ENCODE results near the gene CNTNAP2. TPM values are rescaled to one million over a fixed set of nuclear protein-coding genes. Genes with fewer than 3 reads are reported as not detected.

The CNTNAP2 gene
- total RNA-seq, 1 donor = under 0.01 TPM

DNA sequence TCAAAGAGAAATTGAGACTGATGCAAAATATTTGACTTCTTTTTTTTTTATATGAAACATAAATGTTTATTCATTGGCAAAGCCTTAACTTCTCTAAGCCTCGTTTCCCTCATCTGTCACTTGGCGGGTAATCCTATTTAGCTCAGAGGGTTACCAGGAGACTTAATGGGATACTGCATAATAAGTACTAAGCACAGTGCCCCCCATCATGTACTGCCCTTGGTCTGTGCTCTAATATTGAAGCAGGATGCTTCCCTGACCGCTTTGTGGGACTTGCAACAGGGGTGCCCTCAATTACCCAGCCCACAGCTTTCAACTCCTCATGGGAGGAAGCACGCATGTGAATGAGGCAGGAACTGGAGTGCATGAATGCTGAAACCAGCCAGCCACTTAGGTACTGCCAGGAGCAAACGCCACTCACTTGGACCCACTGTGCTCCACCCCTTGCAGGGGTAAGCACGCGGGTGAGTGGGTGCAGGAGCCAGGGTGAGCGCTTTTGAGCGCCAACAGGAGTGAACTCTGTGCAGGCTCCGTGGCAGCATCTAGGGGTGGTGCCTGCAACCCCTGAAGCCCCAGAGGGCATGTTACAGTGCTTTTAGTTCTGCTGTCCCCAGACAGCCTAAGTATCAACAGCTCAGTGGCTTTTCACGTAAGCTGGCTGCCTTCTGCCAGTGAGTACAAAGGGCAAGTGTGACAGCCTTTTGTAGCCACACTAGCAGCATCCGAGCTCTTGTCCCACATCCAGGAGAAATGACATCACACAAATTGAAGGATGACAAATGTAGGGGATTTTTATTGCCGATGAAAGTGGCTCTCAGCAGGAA is 2264.2 kb downstream of the CNTNAP2 start:
- TF ChIP-seq, protein P1, sequence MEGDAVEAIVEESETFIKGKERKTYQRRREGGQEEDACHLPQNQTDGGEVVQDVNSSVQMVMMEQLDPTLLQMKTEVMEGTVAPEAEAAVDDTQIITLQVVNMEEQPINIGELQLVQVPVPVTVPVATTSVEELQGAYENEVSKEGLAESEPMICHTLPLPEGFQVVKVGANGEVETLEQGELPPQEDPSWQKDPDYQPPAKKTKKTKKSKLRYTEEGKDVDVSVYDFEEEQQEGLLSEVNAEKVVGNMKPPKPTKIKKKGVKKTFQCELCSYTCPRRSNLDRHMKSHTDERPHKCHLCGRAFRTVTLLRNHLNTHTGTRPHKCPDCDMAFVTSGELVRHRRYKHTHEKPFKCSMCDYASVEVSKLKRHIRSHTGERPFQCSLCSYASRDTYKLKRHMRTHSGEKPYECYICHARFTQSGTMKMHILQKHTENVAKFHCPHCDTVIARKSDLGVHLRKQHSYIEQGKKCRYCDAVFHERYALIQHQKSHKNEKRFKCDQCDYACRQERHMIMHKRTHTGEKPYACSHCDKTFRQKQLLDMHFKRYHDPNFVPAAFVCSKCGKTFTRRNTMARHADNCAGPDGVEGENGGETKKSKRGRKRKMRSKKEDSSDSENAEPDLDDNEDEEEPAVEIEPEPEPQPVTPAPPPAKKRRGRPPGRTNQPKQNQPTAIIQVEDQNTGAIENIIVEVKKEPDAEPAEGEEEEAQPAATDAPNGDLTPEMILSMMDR (IDR thresholded peaks at IDR 0.05; ENCODE audit: insufficient read depth, low read length) = no peak

DNA sequence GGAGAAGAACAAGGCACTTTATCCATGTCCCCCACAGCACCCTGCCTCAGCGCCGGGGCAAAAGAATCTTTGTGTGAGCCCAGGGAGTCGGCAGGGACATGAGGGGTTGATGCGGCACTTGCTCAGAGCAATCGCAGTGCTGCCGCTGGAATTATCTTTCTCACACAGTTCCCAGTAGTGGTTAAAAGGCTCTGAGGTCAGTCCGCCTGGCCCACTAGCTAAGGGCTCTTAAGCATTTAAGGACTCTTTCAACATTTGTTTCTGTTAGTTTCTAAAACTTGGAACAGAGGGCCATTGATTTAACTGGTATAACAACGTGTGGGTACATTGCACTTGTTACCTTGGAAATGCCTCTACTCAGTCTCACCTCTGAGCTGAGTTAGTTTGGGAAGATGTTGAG is 2266.0 kb downstream of the CNTNAP2 start:
- DNase-seq (ENCODE audit: low read depth) = no peak

More for the DNA sequence above, 2264.2 kb downstream of the CNTNAP2 start:
- H3K4me3 ChIP-seq (ENCODE audit: low read depth, low read length) = no peak overlapping the region
- DNase-seq (ENCODE audit: low read depth) = no peak

DNA sequence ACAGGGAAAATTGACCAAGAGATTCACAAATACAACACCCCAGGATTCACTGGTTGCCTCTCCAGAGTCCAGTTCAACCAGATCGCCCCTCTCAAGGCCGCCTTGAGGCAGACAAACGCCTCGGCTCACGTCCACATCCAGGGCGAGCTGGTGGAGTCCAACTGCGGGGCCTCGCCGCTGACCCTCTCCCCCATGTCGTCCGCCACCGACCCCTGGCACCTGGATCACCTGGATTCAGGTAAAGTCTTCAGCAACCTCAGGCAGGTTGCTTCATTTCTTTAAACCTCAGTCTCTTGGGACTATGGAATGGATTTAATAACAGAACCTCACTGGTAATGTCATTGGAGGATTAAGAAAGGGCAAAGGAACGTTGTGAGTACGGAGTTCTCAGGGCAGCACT is 2267.1 kb downstream of the CNTNAP2 start:
- no peak for DNase-seq (ENCODE audit: low read depth)
- no peak overlapping the region for H3K4me3 ChIP-seq (ENCODE audit: low read depth, low read length)

More for the DNA sequence above, 2266.0 kb downstream of the CNTNAP2 start:
- TF ChIP-seq, protein P1 (IDR thresholded peaks at IDR 0.05; ENCODE audit: insufficient read depth, low read length) = no peak
- H3K4me3 ChIP-seq (ENCODE audit: low read depth, low read length) = no peak overlapping the region

DNA sequence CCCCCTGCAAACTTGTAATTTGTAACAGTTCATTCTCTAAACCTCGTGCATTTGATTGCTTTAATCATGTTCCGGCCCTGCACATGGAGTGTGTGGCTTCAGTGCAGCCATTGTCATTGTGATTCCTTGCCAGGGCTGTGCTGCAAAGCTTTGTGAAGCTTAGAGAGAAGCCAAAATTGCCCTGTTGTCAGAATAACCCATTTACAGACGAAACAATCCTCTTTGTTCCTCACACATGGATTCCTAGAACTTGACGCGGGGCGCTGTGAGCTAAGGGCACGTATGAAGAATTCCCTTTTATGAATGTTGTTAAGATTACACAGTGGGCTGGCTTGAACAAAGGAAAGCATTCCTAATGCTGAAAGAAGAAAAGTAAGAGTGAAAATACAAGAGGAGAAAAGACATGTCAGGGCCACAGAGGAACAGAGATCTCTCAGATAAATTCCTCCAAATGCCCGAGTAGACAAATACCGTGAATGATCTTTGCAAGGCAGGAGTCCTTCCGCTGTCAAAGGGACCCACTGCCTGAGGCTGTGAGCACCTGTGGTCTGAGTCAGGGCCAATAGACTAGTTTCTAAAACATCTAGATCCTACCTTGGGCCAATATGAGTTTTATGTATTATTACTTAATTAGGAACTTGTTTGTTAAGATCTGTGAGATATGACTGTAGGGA is 2268.5 kb downstream of the CNTNAP2 start:
- no peak overlapping the region for H3K4me3 ChIP-seq (ENCODE audit: low read depth, low read length)
- DNase-seq (ENCODE audit: low read depth) = no peak
- TF ChIP-seq, protein P1 (IDR thresholded peaks at IDR 0.05; ENCODE audit: insufficient read depth, low read length) = no peak

More for the DNA sequence above, 2267.1 kb downstream of the CNTNAP2 start:
- TF ChIP-seq, protein P1 (IDR thresholded peaks at IDR 0.05; ENCODE audit: insufficient read depth, low read length) = no peak

DNA sequence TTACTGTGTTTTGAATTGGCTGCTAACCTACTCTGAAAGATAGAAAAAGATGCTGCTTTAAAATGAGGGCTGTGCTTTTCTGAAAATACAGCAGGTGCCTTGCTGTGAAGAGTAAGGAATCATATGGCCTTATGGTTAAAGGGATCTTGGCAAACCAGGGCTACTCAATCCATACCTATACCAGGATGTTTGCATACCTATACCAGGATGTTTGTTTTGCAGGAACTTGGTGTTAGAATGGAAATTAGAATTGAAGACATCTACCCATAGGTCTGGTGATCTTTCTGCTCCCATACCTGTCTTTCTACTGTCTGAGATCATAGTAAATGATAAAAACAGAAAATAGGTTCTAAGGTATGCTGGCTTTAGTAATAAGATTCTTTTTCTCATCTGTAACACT is 2273.8 kb downstream of the CNTNAP2 start:
- H3K4me3 ChIP-seq (ENCODE audit: low read depth, low read length) = no peak overlapping the region
- no peak for DNase-seq (ENCODE audit: low read depth)
- TF ChIP-seq, protein P1 (IDR thresholded peaks at IDR 0.05; ENCODE audit: insufficient read depth, low read length) = no peak

DNA sequence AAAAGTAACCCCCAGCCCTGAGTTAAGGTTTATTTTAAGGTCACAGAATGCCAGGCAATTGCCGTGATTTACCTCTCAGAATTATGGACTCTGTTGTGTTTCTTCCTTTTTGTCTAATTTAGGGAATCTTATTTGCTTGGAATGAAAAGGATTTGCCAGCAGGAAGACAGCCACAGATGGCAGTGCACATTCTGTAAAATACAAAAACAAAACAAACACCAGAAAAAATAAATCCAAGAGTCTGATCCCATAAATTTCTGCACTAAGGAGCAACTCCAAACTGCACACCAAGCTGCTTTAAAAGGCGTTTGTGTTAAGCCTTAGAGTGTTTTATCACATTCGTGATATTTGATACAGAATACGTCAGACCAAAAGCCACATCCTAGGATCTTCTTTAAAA is 2275.0 kb downstream of the CNTNAP2 start:
- TF ChIP-seq, protein P1 (IDR thresholded peaks at IDR 0.05; ENCODE audit: insufficient read depth, low read length) = no peak
- H3K4me3 ChIP-seq (ENCODE audit: low read depth, low read length) = no peak overlapping the region

More for the DNA sequence above, 2275.0 kb downstream of the CNTNAP2 start:
- no peak for DNase-seq (ENCODE audit: low read depth)

All from fibroblast of the aortic adventitia (primary cell).